Prostate gland (tissue), 2 donors: ENCODE data around the gene FSCN2. TPM values are rescaled to one million over a fixed set of nuclear protein-coding genes. Genes with fewer than 3 reads are reported as not detected.
A peak's percentile ranks its signal among the peaks of the same experiment; 100 is the strongest.

ENCODE experiments used
- DNase-seq: peaks from one replicate; pipeline ENCODE4 v3.0.0-alpha.2; 2019; ENCODE audit warnings: low spot score
- H3K27ac ChIP-seq, 2 donors: fragments of 200-600 bp; sonication (generic); 2 replicates each; pipeline ENCODE4 v1.5.1; 2017 to 2019
- H3K27me3 ChIP-seq: fragments of 200-600 bp; sonication (generic); replicated peaks from 2 replicates; pipeline ENCODE4 v1.5.1; 2019; ENCODE audit not compliant: insufficient read depth
- H3K36me3 ChIP-seq, 2 donors: fragments of 200-600 bp; sonication (generic); 1 replicate in 1 of 2; 2 replicates in 1 of 2; pipeline versions ENCODE4 v1.5.1 to v1.8.1; 2017 to 2019
- H3K4me1 ChIP-seq: fragments of 200-600 bp; sonication (generic); replicated peaks from 2 replicates; pipeline ENCODE4 v1.5.1; 2019
- H3K4me3 ChIP-seq, 2 donors: fragments of 200-600 bp; sonication (generic); 2 replicates each; pipeline ENCODE4 v1.5.1; 2017 to 2019
- H3K9me3 ChIP-seq: fragments of 200-600 bp; sonication (generic); 2 replicates; pipeline ENCODE4 v1.5.1; 2017
- CTCF ChIP-seq, 4 experiments: fragments of 200-600 bp in 2 of 4; fragments of 450-650 bp in 2 of 4; sonication (generic) in 2 of 4; IDR thresholded peaks; 1 replicate in 3 of 4; 2 replicates in 1 of 4; pipeline ENCODE4 v1.5.1; 2016 to 2019; ENCODE audit warnings: antibody characterized with exemption in 4 of 4, mild to moderate bottlenecking in 2 of 4, moderate library complexity in 2 of 4
- POLR2A ChIP-seq: fragments of 450-650 bp; IDR thresholded peaks from one replicate; pipeline ENCODE4 v1.6.1; 2016; ENCODE audit warnings: antibody characterized with exemption, mild to moderate bottlenecking
- POLR2AphosphoS5 ChIP-seq: sonication (generic); formaldehyde crosslinking; IDR thresholded peaks from one replicate; pipeline ENCODE4 v1.6.1; 2017; ENCODE audit warnings: antibody characterized with exemption
- WGBS: methylation state at CpG from one replicate; pipeline ENCODE4 v1.1.5; 2018; 5-methylcytosine and 5-hydroxymethylcytosine counted together
- intact Hi-C: fragments of 100-400 bp; cut with DNase I; formaldehyde crosslinking; loops from one replicate; pipeline ENCODE4 v1.14.2; 2022
- total RNA-seq, 2 donors: library from RNA; depleted of rRNA; stranded (reverse); fragments of >200 nt; gene quantifications; one replicate each; pipeline ENCODE4 v1.1.0, GENCODE V29; 2016

Gene FSCN2
- total RNA-seq, 2 donors from 2014 or later: 3.1 to 5.6 TPM

GRCh38 chr17:81549031-81549557 lies 20.9 kb downstream of the FSCN2 start:
- peaks cover 4% of the 10 kb centered on the region for H3K4me1 ChIP-seq
- no peak overlapping the region for H3K4me3 ChIP-seq
- intact Hi-C loops: no loop called here
- no peak overlapping the region for H3K27ac ChIP-seq
- H3K9me3 ChIP-seq: no peaks in the 10 kb centered on the region
- no peaks in the 10 kb centered on the region for H3K27me3 ChIP-seq
- H3K36me3 ChIP-seq: peaks cover 0 to 4% of the 10 kb centered on the region in 2 donors
- WGBS: 83% methylated on average over 16 of the region's 16 CpGs
- no peak for TF ChIP-seq POLR2A
- TF ChIP-seq CTCF (IDR thresholded peaks at IDR 0.05): no peak
- no peak for TF ChIP-seq POLR2AphosphoS5
- DNase-seq: no peak

GRCh38 chr17:81549826-81550225 lies 21.6 kb downstream of the FSCN2 start:
- peaks cover 4% of the 10 kb centered on the region for H3K4me1 ChIP-seq
- H3K36me3 ChIP-seq: peaks cover 0 to 4% of the 10 kb centered on the region in 2 donors
- no peak overlapping the region for H3K27ac ChIP-seq
- no peaks in the 10 kb centered on the region for H3K9me3 ChIP-seq
- DNase-seq: no peak
- TF ChIP-seq CTCF (IDR thresholded peaks at IDR 0.05) (no peak), POLR2A (no peak), POLR2AphosphoS5 (no peak)
- intact Hi-C loops: loop anchor here (5.0 kb wide), 1 partner anchor 52 kb away; no protein-coding TSS in a partner anchor
- no peak overlapping the region for H3K4me3 ChIP-seq
- WGBS: 91% methylated on average over 8 of the region's 8 CpGs
- H3K27me3 ChIP-seq: no peaks in the 10 kb centered on the region

- H3K4me3 ChIP-seq: no peak overlapping the region
- peaks cover 4% of the 10 kb centered on the region for H3K4me1 ChIP-seq
- WGBS: 91% methylated on average over 11 of the region's 15 CpGs
- peaks cover 0 to 4% of the 10 kb centered on the region in 2 donors for H3K36me3 ChIP-seq
- intact Hi-C loops: loop anchor here (5.0 kb wide), 1 partner anchor 52 kb away; no protein-coding TSS in a partner anchor
- DNase-seq: no peak
- H3K27me3 ChIP-seq: no peaks in the 10 kb centered on the region
- no peaks in the 10 kb centered on the region for H3K9me3 ChIP-seq
- TF ChIP-seq POLR2A (no peak), CTCF (IDR thresholded peaks at IDR 0.05) (no peak), POLR2AphosphoS5 (no peak)
- H3K27ac ChIP-seq: no peak overlapping the region
Measured at GRCh38 chr17:81550285-81550684, 22.1 kb downstream of the FSCN2 start.

GRCh38 chr17:81550830-81551457 lies 22.8 kb downstream of the FSCN2 start:
- Histone ChIP-seq H3K27me3 (no peaks in the 10 kb centered on the region), H3K36me3 (peaks cover 0 to 4% of the 10 kb centered on the region in 2 donors), H3K27ac (no peak overlapping the region), H3K9me3 (no peaks in the 10 kb centered on the region), H3K4me1 (peaks cover 4% of the 10 kb centered on the region), H3K4me3 (peak overlapping the region; percentile 94 to 96)
- DNase-seq: no peak
- WGBS: 83% methylated on average over 27 of the region's 27 CpGs
- intact Hi-C loops: loop anchor here (5.0 kb wide), 1 partner anchor 51 kb away; no protein-coding TSS in a partner anchor
- TF ChIP-seq POLR2A (no peak), POLR2AphosphoS5 (no peak)

GRCh38 chr17:81551458-81552243 lies 23.5 kb downstream of the FSCN2 start:
- DNase-seq: no peak
- Histone ChIP-seq H3K36me3 (peaks cover 0 to 4% of the 10 kb centered on the region in 2 donors), H3K4me1 (peaks cover 4% of the 10 kb centered on the region), H3K27me3 (no peaks in the 10 kb centered on the region), H3K9me3 (no peaks in the 10 kb centered on the region), H3K4me3 (peak overlapping the region; percentile 94 to 96), H3K27ac (peak overlapping the region; percentile 71 to 83)
- under 1% methylated on average over 44 of the region's 69 CpGs for WGBS
- TF ChIP-seq POLR2AphosphoS5 (no peak), POLR2A (no peak), CTCF (IDR thresholded peaks at IDR 0.05) (no peak)
- intact Hi-C loops: loop anchor here (5.0 kb wide), 1 partner anchor 51 kb away; no protein-coding TSS in a partner anchor
